Right forelimb (tissue), 1 donor: Measurements from ENCODE around the gene UNKL.
"Not testable (repeated sequence)": the region's sequence is repeated elsewhere in the genome, so short reads cannot be mapped to it uniquely, and the experiment has no call there.

Experiments
- DNase-seq: peaks from one replicate; pipeline ENCODE4 v3.0.0-alpha.2; 2018

Gene UNKL

GRCh38 chr16:1445518-1446203 lies 31.2 kb upstream of the UNKL start:
- no peak for DNase-seq

GRCh38 chr16:1444730-1445517 lies 30.4 kb upstream of the UNKL start:
- no peak for DNase-seq

- no peak for DNase-seq
Observed at GRCh38 chr16:1443980-1444729, 29.7 kb upstream of the UNKL start, which contains the start of gene CCDC154. TSS of gene CCDC154 (minus strand) at chr16:1444556. CDS start at chr16:1444322, 234 bp downstream.

- no peak for DNase-seq
Observed at GRCh38 chr16:1443403-1443973, 29.0 kb upstream of the UNKL start.

GRCh38 chr16:1442697-1443096 lies 28.2 kb upstream of the UNKL start:
- no peak for DNase-seq

GRCh38 chr16:1441391-1441829 lies 26.9 kb upstream of the UNKL start:
- DNase-seq, result no peak

GRCh38 chr16:1439699-1440074 lies 25.2 kb upstream of the UNKL start:
- DNase-seq, result not testable (repeated sequence)

- DNase-seq, result no peak
Observed at GRCh38 chr16:1439058-1439698, 24.7 kb upstream of the UNKL start.

- DNase-seq, result no peak
Observed at GRCh38 chr16:1438229-1439057, 23.9 kb upstream of the UNKL start.

GRCh38 chr16:1437606-1438005 lies 23.1 kb upstream of the UNKL start:
- no peak for DNase-seq

- DNase-seq, result no peak
Observed at GRCh38 chr16:1436731-1437355, 22.3 kb upstream of the UNKL start.

- DNase-seq, result no peak
Observed at GRCh38 chr16:1435921-1436697, 21.6 kb upstream of the UNKL start.

GRCh38 chr16:1434644-1435592 lies 20.4 kb upstream of the UNKL start:
- DNase-seq, result no peak

GRCh38 chr16:1433756-1434155 lies 19.3 kb upstream of the UNKL start:
- no peak for DNase-seq

GRCh38 chr16:1433263-1433560 lies 18.7 kb upstream of the UNKL start:
- DNase-seq, result no peak

- DNase-seq, result no peak
Observed at GRCh38 chr16:1432388-1433262, 18.1 kb upstream of the UNKL start.

GRCh38 chr16:1431497-1432270 lies 17.2 kb upstream of the UNKL start:
- DNase-seq, result no peak
